OCI-LY7 (cell line): ENCODE results near the gene ITGA5.

Experiments
- EZH2phosphoT487 ChIP-seq: fragments of 200-600 bp; sonication (generic); IDR thresholded peaks from 2 replicates; pipeline ENCODE4 v1.6.1; 2018; ENCODE audit warnings: low read depth, borderline replicate concordance, mild to moderate bottlenecking, mixed run types, antibody characterized with exemption, low read length, moderate library complexity, mixed read lengths
- TF ChIP-seq, protein P1 (sequence below): fragments of 200-600 bp; sonication (generic); conservative IDR thresholded peaks from 2 replicates; pipeline ENCODE4 v1.5.1; 2014; ENCODE audit warnings: mild to moderate bottlenecking, antibody characterized with exemption, low read length, moderate library complexity, mixed read lengths

DNA sequence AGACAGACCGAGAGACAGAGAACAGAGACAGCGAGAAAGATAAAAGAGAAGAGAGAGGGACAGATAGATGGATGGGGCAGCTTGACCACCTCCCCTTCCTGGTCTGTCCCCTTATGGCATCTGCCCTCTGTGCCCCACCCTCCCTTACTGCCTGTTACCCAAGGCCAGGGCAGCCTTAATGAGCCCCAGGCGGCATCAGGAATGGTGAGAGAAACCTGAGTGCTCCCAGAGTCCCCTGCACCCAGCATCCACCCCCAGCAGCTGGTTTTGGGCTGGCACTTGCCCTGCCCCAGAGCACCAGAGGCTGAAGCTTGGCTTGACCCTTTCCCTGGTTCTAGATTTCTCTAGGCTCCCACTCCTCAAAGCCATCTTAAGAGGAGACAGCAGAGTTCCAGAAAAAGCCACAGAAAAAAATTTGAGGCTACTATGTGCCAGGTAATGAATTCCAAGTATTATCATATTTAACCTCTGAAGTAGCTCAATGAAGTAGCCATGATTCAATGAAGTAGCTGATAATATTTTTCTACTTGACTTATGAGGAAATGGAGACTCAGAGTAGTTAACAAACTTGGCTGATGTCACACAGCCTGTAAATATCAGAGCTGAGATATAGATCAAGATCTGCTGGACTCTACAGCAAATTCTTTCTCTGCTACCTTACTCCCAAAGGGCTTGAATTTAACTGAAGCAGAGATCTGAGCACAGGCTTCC lies 32.5 kb downstream of the ITGA5 start:
- TF ChIP-seq, protein P1, sequence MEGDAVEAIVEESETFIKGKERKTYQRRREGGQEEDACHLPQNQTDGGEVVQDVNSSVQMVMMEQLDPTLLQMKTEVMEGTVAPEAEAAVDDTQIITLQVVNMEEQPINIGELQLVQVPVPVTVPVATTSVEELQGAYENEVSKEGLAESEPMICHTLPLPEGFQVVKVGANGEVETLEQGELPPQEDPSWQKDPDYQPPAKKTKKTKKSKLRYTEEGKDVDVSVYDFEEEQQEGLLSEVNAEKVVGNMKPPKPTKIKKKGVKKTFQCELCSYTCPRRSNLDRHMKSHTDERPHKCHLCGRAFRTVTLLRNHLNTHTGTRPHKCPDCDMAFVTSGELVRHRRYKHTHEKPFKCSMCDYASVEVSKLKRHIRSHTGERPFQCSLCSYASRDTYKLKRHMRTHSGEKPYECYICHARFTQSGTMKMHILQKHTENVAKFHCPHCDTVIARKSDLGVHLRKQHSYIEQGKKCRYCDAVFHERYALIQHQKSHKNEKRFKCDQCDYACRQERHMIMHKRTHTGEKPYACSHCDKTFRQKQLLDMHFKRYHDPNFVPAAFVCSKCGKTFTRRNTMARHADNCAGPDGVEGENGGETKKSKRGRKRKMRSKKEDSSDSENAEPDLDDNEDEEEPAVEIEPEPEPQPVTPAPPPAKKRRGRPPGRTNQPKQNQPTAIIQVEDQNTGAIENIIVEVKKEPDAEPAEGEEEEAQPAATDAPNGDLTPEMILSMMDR, result no peak
- no peak for TF ChIP-seq EZH2phosphoT487
